Effector CD8-positive, alpha-beta T cell (primary cell): ENCODE data around the gene BDH2.

Experiments used
- DNase-seq: peaks from one replicate; lab custom pipeline; 2025; lab: John Stamatoyannopoulos, UW
- total RNA-seq, 4 experiments: gene quantifications; one replicate each; lab custom pipeline; 2026; lab: John Stamatoyannopoulos, UW

The BDH2 gene
- 8.9 to 20.8 (median 14.9) reads per million in 4 experiments for total RNA-seq

DNA sequence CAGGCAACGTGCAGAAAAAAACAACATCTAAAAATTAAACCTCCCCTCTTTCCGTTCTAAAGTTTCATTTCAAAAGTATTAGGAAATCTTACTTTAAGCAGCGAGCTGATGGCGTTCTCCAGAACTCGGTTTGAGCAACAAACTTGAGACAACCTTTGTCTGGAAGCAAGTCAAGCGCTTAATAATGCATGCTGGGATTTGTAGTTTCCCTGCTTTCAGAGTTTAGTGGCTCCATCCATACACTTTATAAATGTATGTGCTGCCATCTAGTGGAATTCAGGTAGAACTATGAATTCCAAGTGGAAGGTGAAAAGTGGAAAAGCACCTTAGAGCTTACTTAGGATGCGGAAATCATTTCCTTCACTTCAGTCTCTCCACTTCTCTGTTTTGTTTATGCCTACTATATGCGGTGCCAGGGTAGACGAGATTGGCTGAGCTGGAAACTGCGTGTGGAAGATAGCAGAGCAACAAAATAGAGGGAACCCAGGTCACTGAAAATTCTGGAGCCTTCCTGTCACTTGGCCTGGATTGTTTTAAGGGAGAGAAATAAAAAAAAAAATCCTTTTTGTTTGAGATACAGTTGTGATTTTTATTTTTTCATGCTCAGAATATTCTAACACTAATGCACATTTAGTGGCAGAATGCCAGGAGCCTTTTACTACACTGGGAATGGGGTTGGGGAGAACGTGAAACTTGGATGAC lies at the start of gene BDH2:
Gene BDH2, minus strand, starts transcription at position 144 of the 702 bp plus-strand sequence. CDS start 3,580 bp downstream, outside the sequence.
- DNase-seq, result peak; percentile 1

DNA sequence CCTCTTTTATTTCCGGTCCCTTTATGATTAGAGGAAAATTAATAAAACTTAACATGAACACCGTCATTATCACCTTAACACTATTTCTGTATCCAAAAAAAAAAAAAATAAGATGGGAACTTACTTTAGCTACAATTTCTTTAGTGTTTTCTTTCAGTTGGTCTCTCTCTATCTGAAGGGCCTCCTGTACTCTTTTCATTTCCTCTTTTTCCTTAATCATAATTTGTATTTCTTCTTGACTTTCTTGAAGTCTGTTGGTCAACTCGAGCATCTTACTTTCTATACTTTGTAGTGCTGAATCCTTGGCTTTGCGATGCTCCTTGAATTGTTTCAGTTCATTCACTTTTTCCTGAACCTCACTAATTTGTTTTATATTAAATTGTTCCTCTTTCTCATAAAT lies 45.3 kb upstream of the BDH2 start:
- DNase-seq, result no peak

DNA sequence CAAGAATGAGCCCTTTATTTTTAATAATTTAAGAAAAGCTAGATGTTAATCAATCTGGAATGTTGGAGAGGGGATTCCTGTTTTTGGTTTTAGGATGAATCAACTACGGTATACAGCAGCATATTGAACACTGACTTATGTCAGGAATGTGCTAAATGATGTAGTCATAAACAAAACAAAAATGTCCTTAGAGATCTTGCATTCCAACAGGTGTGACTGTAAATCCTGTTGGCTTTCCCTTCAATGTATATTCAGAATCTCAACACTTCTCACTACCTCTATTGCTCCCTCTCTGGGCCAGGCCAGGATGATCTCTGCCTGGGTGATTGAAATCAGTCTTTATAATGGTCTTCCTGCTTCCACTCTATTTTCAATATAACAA lies 37.8 kb upstream of the BDH2 start:
- DNase-seq, result no peak

GRCh38 chr4:103136671-103137445 lies 37.2 kb upstream of the BDH2 start:
- no peak for DNase-seq

- no peak for DNase-seq
Observed at GRCh38 chr4:103129174-103129573, 29.5 kb upstream of the BDH2 start.

GRCh38 chr4:103126126-103126525 lies 26.5 kb upstream of the BDH2 start:
- no peak for DNase-seq

GRCh38 chr4:103123114-103123513 lies 23.5 kb upstream of the BDH2 start:
- DNase-seq, result no peak

GRCh38 chr4:103118166-103118565 lies 18.5 kb upstream of the BDH2 start:
- DNase-seq, result no peak

- DNase-seq, result no peak
Observed at GRCh38 chr4:103111598-103111997, 12.0 kb upstream of the BDH2 start.

DNA sequence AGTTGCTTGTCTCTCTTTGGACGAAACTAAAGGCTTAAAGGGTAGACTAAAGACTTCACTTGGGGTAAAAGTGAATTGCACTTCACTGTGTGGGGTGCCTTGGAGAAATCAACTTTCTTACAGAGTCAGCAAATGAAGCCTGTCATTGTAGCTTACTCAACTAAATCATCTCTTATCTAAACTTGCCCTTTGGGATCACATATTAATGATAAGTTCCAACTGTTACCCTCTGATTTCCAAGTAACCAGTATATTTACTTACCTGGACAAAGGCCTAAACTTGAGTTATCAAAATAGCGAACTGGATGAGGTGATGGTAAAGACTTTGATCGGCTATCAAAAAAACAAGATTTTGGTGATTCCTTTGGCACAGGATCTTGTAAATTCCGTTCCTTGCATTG lies 8.9 kb upstream of the BDH2 start:
- no peak for DNase-seq

DNA sequence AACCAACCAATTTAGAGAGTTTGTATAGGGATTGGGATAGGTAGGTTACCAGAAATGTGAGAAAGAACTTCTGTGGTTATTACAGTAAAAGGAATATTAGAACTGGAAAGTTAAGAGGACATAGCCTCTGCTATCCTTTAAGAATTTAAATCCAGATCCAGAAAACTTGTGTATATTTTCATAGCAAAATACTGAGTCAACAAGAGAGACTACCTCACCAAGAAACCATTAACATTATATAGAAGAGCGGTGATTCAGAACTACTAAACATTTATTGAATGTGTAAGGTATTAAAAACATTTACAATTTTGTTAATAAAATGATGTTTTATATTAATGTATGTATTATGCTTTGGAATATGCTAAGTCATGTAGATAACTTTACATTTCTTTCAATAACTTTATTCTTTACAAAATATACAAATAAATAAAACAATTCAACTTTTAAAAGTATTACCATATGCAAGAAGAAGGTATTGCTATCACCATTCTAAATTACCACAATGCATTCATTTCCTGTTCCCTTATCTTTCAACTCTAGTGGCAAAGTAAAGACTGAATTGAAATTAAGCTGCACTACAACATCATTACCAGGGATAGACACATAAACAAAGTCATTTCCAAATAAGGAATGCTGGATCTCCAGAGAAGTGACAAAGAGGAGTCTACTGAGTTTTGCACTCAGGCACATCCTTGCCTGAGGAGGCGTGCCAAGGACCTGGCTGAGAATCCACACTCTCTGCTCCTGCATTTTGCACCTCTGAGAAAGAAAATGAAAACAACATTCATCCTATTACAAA lies 6.1 kb upstream of the BDH2 start:
- DNase-seq, result no peak

DNA sequence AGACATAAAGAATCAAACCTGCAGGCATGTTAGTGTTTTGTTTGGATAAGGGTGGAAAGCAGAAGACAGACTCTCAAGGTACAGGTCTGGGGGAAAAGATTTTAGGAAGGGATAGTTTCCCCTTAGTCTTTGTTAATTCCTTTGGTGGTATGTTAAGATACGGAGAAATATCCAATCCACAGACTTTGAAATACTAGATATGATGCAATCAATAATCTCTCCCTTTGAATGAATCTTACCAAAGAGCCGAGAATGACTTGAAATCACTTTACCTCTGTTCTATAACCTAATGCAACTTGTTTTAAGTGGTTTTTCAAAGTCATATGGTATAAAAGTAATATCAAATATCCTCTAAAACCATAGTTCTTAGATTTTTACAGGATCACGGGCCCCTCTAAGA lies 5.3 kb upstream of the BDH2 start:
- DNase-seq, result no peak

GRCh38 chr4:103100691-103101090 lies 1.1 kb upstream of the BDH2 start:
- DNase-seq, result no peak

DNA sequence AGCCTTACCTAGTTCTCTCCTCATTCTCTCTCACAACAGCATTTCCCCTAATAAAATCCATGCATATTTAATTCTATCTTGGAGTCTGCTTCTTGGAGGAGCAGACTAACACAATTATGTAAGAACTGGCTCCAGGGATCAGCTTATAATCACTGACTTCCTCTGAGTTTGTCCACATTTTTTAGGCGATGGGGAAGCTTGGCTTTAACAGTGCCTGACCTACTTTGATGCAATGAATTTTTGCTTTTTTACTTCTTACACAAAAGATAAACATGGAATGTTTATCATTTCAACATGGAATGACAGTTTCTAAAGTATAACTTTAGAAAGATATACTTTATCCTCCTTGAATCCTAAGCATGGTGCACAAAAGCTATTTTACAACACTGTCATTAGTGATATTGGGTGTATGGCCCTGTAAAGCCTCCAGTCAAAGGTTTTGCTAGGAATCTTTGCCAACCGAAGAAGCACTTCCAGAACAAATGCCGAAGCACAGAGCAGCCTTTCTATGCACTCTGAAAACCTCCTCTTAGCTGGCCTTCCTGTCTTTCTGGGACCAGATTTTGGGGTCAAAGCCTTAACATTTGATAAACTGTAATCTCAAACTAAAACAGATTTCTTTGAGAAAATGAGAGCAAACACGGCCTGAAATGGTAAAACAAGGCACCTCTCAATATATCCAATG lies 736 bp downstream of the BDH2 start:
- no peak for DNase-seq

DNA sequence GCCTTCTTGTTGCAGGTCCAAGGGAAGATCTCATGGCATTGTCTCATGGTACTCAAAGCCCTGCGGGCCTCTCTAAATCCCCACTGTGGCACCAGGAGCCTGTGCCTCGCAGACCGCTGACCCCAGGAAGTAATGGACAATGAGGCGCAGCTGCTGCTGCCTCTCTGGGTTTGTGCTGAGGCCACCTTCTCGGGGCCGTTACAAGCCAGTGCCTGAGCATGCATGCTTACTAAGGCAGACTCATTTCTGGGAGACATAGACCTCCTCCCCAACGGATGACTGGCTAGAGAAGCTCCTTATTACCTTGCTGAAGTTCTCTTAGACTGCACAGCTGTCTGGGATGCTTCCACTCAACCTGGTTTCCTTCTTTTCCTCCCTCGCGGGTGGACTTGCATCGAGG lies 1.3 kb downstream of the BDH2 start:
- no peak for DNase-seq

DNA sequence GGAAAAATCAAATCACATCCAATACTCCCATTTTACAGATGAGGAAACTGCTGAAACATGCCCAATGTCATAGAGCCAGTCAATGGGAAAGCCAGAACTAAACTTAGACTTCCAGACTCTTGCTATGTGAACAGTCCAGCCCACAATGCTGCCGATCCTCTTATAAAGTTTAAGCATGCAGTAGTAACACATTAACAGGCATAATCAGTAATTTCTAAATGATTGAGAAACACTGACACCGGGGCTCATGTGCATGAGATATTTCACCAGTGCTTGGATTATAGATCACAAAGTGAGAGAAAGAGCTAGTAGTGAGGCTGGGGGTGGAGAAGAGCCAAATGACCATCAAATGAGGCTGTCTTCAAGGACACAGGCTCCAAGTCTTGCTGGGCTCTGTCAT lies 2.5 kb downstream of the BDH2 start:
- DNase-seq, result no peak

DNA sequence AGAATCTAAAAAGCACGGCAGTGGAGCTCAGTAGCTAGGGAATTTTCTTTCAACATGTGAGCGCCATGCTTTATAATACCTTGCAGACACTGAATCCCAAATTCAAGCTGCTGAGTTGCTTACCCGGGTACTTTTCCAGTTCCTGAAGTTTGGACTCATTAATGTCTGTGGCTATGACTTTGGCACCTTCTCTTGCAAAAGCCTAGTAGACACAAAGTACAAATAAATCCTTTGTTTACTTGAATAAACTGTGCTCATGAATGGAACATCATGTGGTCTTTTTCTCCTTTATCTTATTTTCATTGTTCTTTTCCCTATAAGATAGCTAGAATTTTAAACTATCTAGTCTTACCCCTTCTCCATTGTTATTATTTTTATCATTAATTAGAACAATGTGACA lies 4.6 kb downstream of the BDH2 start:
- DNase-seq, result no peak

DNA sequence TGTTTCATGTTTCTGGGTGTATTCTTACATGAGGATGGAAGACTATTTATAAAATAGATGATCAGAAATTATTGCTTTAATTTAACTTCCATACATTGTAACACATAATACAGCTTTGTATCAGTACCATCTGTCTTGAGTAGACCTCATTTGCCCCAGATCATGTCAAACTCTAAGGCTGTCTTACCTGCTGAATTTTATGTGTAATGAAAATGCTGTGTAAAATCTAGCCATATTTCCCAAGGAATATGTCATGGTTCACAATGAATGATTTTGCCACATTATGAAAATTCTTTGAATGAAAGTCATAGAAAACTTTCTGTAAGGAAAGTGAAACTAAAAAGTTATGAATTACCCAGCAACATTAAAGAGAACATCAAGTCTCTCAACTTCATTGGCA lies 7.4 kb downstream of the BDH2 start:
- no peak for DNase-seq

- no peak for DNase-seq
Observed at GRCh38 chr4:103091601-103092223, 7.9 kb downstream of the BDH2 start.

DNA sequence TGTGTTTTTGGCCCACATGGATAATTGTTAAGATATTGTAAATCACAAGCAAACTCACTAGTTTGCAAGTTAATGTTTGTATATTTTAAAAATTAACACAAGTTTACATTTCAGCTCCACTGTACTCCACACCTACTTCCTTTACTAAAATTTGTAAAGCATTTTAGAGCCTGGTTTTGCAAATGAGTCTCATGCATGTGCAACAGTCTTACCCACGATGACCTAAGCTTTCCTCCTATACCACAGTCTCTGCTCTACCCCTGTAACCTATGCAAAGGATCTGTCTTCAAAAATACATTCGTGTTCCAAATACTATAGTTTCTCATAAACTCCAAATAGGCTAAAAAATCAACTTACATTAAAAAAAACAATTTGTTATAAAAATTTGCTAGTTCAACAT lies 10.2 kb downstream of the BDH2 start:
- DNase-seq, result no peak

GRCh38 chr4:103086551-103086950 lies 13.1 kb downstream of the BDH2 start:
- DNase-seq, result no peak
